GM12874 (cell line): Measurements from ENCODE around the gene PTEN.

ENCODE experiments used
- CTCF ChIP-seq: IDR thresholded peaks from 2 replicates; pipeline ENCODE4 v1.5.1; 2011; ENCODE audit warnings: low read depth, mild to moderate bottlenecking, control low read depth, low read length, moderate library complexity; ENCODE audit not compliant: insufficient read depth

The PTEN gene

GRCh38 chr10:87928996-87929395 lies 65.6 kb downstream of the PTEN start:
- TF ChIP-seq CTCF = no peak

- TF ChIP-seq CTCF = no peak
These were observed 66.7 kb downstream of the PTEN start for GRCh38 chr10:87930141-87930540.

- no peak for TF ChIP-seq CTCF
These were observed 67.8 kb downstream of the PTEN start for GRCh38 chr10:87930934-87931835.

GRCh38 chr10:87931836-87932230 lies 68.4 kb downstream of the PTEN start:
- TF ChIP-seq CTCF = no peak

GRCh38 chr10:87935290-87936141 lies 72.1 kb downstream of the PTEN start:
- TF ChIP-seq CTCF = no peak

- TF ChIP-seq CTCF = no peak
These were observed 76.8 kb downstream of the PTEN start for GRCh38 chr10:87940210-87940609.

- TF ChIP-seq CTCF = no peak
These were observed 79.6 kb downstream of the PTEN start for GRCh38 chr10:87942884-87943527.
